GM21528 (cell line): ENCODE measurements around the gene POMT1.

Experiments used
- ATAC-seq: cut with Tn5 transposase; IDR thresholded peaks from one replicate; pipeline ENCODE4 v1.9.1; 2021; ENCODE audit warnings: mild to moderate bottlenecking, moderate library complexity; ENCODE audit not compliant: unreplicated experiment, low FRiP score

Gene POMT1

GRCh38 chr9:131476777-131477345 lies 25.9 kb upstream of the POMT1 start:
- no peak for ATAC-seq

DNA sequence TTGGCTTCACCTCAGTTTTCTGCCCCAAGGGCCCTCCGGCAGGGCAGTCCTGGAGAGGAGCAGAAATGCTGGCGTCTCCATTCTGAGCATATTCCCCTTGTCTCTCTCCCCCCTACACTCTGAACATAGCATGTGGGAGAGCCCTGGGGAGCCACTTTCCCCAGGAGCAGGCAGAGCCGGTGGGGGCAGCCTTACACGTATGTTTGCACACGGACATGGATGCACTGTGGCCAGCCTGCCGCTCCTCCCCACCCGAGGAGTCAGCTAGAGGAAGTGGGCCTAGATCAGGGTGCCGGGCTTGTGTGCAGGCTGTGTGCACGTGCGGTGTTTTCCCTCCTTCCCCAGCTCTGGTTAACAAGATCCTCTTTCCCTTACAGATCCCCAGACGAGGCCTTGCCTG lies 25.4 kb upstream of the POMT1 start:
- ATAC-seq, result no peak

DNA sequence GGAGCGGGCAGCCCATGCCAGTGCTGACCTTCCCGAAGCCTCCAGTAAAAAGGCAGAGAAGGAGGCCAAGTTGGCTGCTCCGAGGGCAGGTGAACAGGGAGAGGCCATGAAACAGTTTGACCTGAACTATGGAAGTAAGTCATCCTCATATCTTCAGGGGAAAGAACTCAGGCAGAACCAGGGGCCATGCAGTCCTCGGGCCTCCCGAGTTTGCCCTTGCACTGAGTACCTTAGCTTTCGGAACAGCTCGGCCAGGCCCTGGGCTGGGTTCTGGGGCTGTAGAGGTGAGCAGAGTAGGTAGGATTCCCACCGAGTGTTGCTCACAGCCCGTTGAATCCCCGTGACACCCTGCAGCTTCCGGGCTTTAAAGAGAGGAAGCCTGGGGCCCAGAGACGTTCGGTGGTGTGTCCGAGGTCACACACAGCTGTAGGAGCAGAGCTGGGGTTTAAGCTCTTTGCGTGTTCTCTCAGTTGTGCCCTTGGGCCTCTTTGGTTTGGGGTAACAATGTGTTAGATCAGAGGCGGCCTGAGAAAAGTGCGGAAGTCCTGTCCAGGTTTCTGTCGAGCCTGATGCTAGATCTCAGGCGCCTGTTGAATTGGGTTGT lies 24.8 kb upstream of the POMT1 start:
- no peak for ATAC-seq

GRCh38 chr9:131478421-131478868 lies 24.3 kb upstream of the POMT1 start:
- no peak for ATAC-seq

- ATAC-seq, result no peak
These were observed 23.8 kb upstream of the POMT1 start for GRCh38 chr9:131478911-131479310.

- ATAC-seq, result no peak
These were observed 22.5 kb upstream of the POMT1 start for GRCh38 chr9:131480258-131480657.

DNA sequence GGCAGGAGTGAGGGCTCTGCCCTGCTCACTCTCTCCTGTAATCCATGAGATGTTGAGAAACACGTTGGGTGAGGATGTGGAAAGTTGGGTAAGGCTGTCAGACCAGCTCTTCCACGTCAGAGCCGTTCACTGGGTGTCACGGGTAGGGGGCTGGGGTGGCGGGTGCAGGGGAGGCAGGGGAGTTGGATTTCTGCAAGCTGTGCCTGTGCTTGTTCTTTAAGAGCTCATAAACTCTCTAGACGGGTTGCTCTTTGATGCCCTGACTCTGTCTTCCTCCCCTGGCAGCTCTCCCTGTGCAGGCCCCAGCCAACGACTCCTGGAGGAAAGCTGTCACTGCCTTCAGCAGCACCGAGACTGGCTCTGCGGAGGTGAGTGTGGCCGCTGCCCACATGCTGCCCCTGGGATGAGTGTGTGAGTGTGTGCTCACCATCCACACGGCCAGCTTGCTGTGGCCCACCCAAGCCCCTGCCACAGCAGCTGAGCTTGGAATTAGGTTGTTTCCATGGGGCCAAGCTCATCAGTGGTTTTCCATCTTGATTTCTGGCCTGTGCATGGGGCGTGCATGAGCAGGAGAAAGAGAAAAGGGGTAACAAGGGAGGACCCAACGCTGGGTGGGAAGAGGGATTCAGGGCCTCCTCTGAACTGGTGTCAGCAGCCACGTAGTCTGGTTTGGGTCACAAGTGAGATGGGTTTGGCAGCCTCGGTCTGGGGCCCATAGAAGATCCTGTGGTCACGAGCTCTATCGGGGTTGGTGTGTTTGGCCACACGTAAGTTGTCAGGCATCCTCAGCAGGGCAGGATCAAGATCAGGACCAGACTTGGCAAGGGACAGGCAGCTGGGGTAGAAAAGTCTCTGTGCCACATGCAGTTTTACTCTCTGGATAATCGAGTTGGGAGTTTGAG lies 21.0 kb upstream of the POMT1 start:
- no peak for ATAC-seq

- no peak for ATAC-seq
These were observed 20.2 kb upstream of the POMT1 start for GRCh38 chr9:131482343-131483006.

DNA sequence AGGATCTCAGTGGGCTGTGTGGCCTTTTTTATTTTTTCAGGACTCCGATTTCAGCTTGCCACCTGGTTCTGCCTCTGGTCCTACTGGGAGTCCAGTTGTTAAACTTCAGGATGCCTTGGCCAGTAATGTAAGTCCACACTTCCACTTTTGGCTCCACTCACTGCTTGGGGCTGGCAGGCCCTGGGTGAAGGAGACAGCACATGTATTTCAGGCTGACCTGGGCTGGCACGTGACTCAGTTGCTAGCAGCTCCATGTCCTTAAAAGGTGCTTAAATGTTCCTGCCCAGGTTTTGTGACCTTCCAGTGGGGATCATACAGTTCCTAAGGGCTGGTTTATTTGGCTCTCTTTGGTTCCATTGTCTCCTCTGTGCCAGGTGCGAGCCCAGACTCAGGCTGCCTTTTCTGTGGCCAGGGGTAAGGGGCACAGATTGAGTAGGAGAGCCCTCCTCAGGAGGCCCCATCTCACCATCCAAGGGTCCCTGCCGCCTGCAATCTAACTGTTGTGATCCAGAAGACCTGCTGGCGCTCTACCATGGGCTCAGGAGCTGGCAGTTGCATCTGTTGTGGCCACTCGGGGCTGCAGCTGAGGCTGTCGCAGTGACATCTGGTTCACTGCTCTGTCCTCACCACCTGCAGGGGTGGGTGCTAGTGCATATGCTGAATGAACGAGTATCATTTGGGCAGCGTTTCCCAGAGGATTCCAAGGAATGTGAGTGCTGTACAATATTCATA lies 19.2 kb upstream of the POMT1 start:
- no peak for ATAC-seq

GRCh38 chr9:131484051-131484445 lies 18.7 kb upstream of the POMT1 start:
- ATAC-seq, result no peak

GRCh38 chr9:131484560-131485185 lies 18.0 kb upstream of the POMT1 start:
- ATAC-seq, result no peak

GRCh38 chr9:131485206-131485605 lies 17.5 kb upstream of the POMT1 start:
- no peak for ATAC-seq

GRCh38 chr9:131485728-131486422 lies 16.8 kb upstream of the POMT1 start:
- ATAC-seq, result no peak

GRCh38 chr9:131487001-131487400 lies 15.7 kb upstream of the POMT1 start:
- ATAC-seq, result no peak

- ATAC-seq, result no peak
These were observed 15.1 kb upstream of the POMT1 start for GRCh38 chr9:131487621-131488031.

DNA sequence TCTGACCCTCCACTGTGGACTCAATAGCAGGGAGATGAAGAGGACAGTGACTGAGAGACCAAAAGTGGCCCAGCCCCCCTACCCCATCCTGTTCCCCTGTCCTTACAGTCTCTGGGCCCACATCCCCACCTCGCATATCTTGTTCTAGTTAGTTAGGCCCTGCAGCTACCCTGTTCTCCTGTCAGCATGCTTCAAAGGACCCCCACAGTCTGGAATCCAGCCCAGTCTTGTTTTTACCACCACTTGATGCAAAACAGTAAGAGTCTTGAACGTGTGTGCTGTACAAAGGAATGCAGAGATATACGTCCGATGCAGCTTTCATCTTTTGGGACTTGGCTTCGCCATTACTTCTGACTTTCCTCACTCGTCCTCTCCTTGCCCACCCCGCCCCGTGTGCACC lies 12.2 kb upstream of the POMT1 start:
- ATAC-seq, result no peak

DNA sequence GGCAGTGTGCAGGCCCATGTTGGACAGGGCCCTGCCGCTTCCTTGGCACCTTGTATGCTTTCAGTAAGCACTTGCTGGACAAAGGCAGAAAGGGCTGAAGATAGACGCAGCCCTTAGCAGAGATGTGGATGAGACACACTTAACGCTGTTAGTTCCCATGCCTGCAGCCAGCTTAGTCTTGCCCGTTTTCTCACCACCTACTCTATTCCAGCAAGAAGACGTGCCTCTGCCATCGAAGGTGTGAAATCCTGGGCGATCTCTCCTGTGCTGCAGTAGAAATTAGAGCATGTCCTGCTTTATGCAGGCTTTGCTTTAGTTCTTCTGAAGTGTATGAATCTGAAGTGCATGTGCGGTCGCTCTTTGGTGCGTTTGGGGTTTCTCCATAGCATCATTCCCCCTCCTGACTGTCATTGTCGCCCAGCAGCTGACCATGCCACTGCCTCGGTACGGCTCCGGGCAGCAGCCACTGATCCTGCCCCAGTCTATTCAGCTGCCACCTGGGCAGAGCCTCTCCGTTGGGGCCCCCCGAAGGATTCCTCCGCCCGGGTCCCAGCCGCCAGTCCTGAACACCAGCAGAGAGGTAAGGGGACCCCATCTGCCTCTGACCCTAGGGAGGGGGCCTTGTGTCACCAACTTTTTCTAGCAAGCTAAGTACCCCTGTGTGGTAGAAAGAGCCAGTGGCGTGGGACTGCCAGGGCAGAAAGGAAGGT lies 11.6 kb upstream of the POMT1 start:
- ATAC-seq, result no peak

DNA sequence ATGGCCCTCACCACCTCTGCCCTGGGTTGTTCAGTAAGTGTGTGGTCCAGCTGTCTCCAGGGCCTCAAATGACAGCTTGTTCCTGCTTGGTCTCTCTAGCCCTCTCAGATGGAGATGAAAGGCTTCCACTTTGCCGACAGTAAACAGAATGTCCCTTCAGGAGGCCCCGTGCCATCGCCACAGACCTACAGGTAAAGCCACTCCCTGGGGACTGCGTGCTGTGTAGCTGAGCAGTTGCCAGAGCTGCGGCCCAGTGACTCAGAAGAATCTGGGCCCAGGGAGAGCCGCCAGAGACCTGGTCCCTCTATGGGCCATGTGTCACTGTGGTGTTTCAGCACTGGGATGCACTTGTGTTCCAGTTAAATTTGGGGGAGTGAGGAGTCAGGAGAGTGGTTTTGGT lies 10.6 kb upstream of the POMT1 start:
- no peak for ATAC-seq
